ENCODE data around the gene ADRA2B.

The ADRA2B gene

GRCh38 chr2:96083064-96083939 is 33.1 kb downstream of the ADRA2B start:
- TF ChIP-seq REST (IDR thresholded peaks at IDR 0.05; ENCODE audit: insufficient read depth in 1 of 2, low read depth in 2 of 2, low read length in 2 of 2), result no peak
- no peak for TF ChIP-seq SIN3A (IDR thresholded peaks at IDR 0.05; ENCODE audit: borderline replicate concordance, insufficient read depth, low read length)
- no peak for TF ChIP-seq FOXP2 (optimal IDR thresholded peaks at IDR 0.05; ENCODE audit: borderline replicate concordance, extremely low read depth, extremely low read length, insufficient read depth)
- TF ChIP-seq TAF1 (IDR thresholded peaks at IDR 0.05; ENCODE audit: borderline replicate concordance, insufficient read depth, low read length), result no peak
- no peak for TF ChIP-seq POLR2AphosphoS5 (IDR thresholded peaks at IDR 0.05; ENCODE audit: low read depth, low read length)

GRCh38 chr2:96082211-96083063 is 33.9 kb downstream of the ADRA2B start:
- TF ChIP-seq FOXP2 (optimal IDR thresholded peaks at IDR 0.05; ENCODE audit: borderline replicate concordance, extremely low read depth, extremely low read length, insufficient read depth) (no peak), REST (IDR thresholded peaks at IDR 0.05; ENCODE audit: insufficient read depth in 1 of 2, low read depth in 2 of 2, low read length in 2 of 2) (no peak), SIN3A (IDR thresholded peaks at IDR 0.05; ENCODE audit: borderline replicate concordance, insufficient read depth, low read length) (no peak), TAF1 (IDR thresholded peaks at IDR 0.05; ENCODE audit: borderline replicate concordance, insufficient read depth, low read length) (no peak), POLR2AphosphoS5 (IDR thresholded peaks at IDR 0.05; ENCODE audit: low read depth, low read length) (no peak)

GRCh38 chr2:96081042-96081441 is 35.3 kb downstream of the ADRA2B start:
- TF ChIP-seq TAF1 (IDR thresholded peaks at IDR 0.05; ENCODE audit: borderline replicate concordance, insufficient read depth, low read length) (no peak), SIN3A (IDR thresholded peaks at IDR 0.05; ENCODE audit: borderline replicate concordance, insufficient read depth, low read length) (no peak)

- TF ChIP-seq SIN3A (IDR thresholded peaks at IDR 0.05; ENCODE audit: borderline replicate concordance, insufficient read depth, low read length) (no peak), POLR2AphosphoS5 (IDR thresholded peaks at IDR 0.05; ENCODE audit: low read depth, low read length) (no peak), FOXP2 (optimal IDR thresholded peaks at IDR 0.05; ENCODE audit: borderline replicate concordance, extremely low read depth, extremely low read length, insufficient read depth) (no peak), TAF1 (IDR thresholded peaks at IDR 0.05; ENCODE audit: borderline replicate concordance, insufficient read depth, low read length) (no peak), REST (IDR thresholded peaks at IDR 0.05; ENCODE audit: insufficient read depth in 1 of 2, low read depth in 2 of 2, low read length in 2 of 2) (no peak)
Observed at GRCh38 chr2:96075199-96075771, 41.1 kb downstream of the ADRA2B start.

- TF ChIP-seq TAF1 (IDR thresholded peaks at IDR 0.05; ENCODE audit: borderline replicate concordance, insufficient read depth, low read length), result no peak
- TF ChIP-seq FOXP2 (optimal IDR thresholded peaks at IDR 0.05; ENCODE audit: borderline replicate concordance, extremely low read depth, extremely low read length, insufficient read depth), result no peak
- TF ChIP-seq SIN3A (IDR thresholded peaks at IDR 0.05; ENCODE audit: borderline replicate concordance, insufficient read depth, low read length), result no peak
- TF ChIP-seq POLR2AphosphoS5 (IDR thresholded peaks at IDR 0.05; ENCODE audit: low read depth, low read length), result no peak
- TF ChIP-seq REST (IDR thresholded peaks at IDR 0.05; ENCODE audit: insufficient read depth in 1 of 2, low read depth in 2 of 2, low read length in 2 of 2), result no peak
Observed at GRCh38 chr2:96074156-96074555, 42.2 kb downstream of the ADRA2B start.

Data from PFSK-1 (cell line).